Endothelial cell of umbilical vein (primary cell): ENCODE measurements around the gene FAM149B1. TPM values are rescaled to one million over a fixed set of nuclear protein-coding genes. Genes with fewer than 3 reads are reported as not detected.

ENCODE experiments used
- BruUV-seq: library from RNA; stranded (reverse); fragments of 400-500 nt; replicated peaks from 2 replicates; lab custom pipeline; 2021; lab: Mats Ljungman, UMichigan
- CTCF ChIA-PET: fragments of 300-600, 350-600 bp; sonication (Branson Sonifier 250); formaldehyde crosslinking; loops from one replicate; lab custom pipeline; 2021; ENCODE audit warnings: antibody characterized with exemption, inconsistent platforms; lab: Charles Lee
- POLR2A ChIA-PET: fragments of 300-600, 350-600 bp; sonication (Branson Sonifier 250); formaldehyde crosslinking; loops from one replicate; lab custom pipeline; 2021; ENCODE audit warnings: antibody characterized with exemption, inconsistent platforms; lab: Charles Lee
- DNase-seq: peaks from one replicate; pipeline ENCODE4 v3.0.0-alpha.2; 2011; ENCODE audit warnings: low read depth, low spot score
- FAIRE-seq: peaks from 2 replicates; lab custom pipeline; 2011; peaks lifted over from hg19 to GRCh38; lab: Jason Lieb, UNC
- H2AFZ ChIP-seq: 2 replicates; pipeline ENCODE4 v1.6.0; 2012; ENCODE audit warnings: low read depth, low read length, control low read depth, inconsistent platforms
- H3K27ac ChIP-seq: 2 replicates; pipeline ENCODE4 v1.5.1; 2011; ENCODE audit warnings: low read depth, mild to moderate bottlenecking, control low read depth, low read length, moderate library complexity; ENCODE audit not compliant: insufficient read depth
- H3K27me3 ChIP-seq, 2 experiments: 2 replicates each; pipeline versions ENCODE4 v1.6.0 to v1.6.1; 2011; ENCODE audit warnings: low read length in 2 of 2, mixed read lengths in 1 of 2; ENCODE audit not compliant: control insufficient read depth in 2 of 2, insufficient read depth in 2 of 2
- H3K36me3 ChIP-seq, 2 experiments: 2 replicates in 1 of 2; 3 replicates in 1 of 2; pipeline ENCODE4 v1.5.1; 2011; ENCODE audit warnings: low read length in 2 of 2, mild to moderate bottlenecking in 1 of 2, moderate library complexity in 1 of 2; ENCODE audit not compliant: control insufficient read depth in 2 of 2, insufficient read depth in 2 of 2; ENCODE audit errors: extremely low read depth in 1 of 2
- H3K4me1 ChIP-seq: 3 replicates; pipeline ENCODE4 v1.5.1; 2011; ENCODE audit warnings: mild to moderate bottlenecking, low read length; ENCODE audit not compliant: control insufficient read depth, insufficient read depth; ENCODE audit errors: extremely low read depth
- H3K4me2 ChIP-seq: 2 replicates; pipeline ENCODE4 v1.6.1; 2011; ENCODE audit warnings: low read length, control low read depth, mixed read lengths; ENCODE audit not compliant: insufficient read depth
- H3K4me3 ChIP-seq, 3 experiments: fragments of 200-600 bp in 1 of 3; sonication (generic), shearing (Covaris generic) in 1 of 3; replicated peaks in 1 of 3; 2 replicates each; pipeline ENCODE4 v1.5.1; 2011 to 2016; ENCODE audit warnings: control low read depth in 3 of 3, low read length in 3 of 3, mild to moderate bottlenecking in 2 of 3, inconsistent platforms in 1 of 3, low read depth in 1 of 3, moderate library complexity in 1 of 3; ENCODE audit not compliant: insufficient read depth in 1 of 3
- H3K79me2 ChIP-seq: 2 replicates; pipeline ENCODE4 v1.6.0; 2012; ENCODE audit warnings: low read length, inconsistent platforms; ENCODE audit not compliant: control insufficient read depth, insufficient read depth
- H3K9ac ChIP-seq: replicated peaks from 2 replicates; pipeline ENCODE3; 2011; ENCODE audit warnings: low read length, control low read depth; ENCODE audit not compliant: insufficient read depth; ENCODE audit errors: extremely low read depth
- H3K9me1 ChIP-seq: replicated peaks from 3 replicates; pipeline ENCODE4 v1.6.0; 2011; ENCODE audit warnings: mild to moderate bottlenecking, low read length; ENCODE audit not compliant: control insufficient read depth, insufficient read depth; ENCODE audit errors: extremely low read depth
- H3K9me3 ChIP-seq: replicated peaks from 2 replicates; pipeline ENCODE4 v1.5.1; 2012; ENCODE audit warnings: low read length, inconsistent platforms; ENCODE audit not compliant: control insufficient read depth, insufficient read depth
- H4K20me1 ChIP-seq: replicated peaks from 2 replicates; pipeline ENCODE3; 2011; ENCODE audit warnings: mild to moderate bottlenecking, low read length; ENCODE audit not compliant: control insufficient read depth, insufficient read depth; ENCODE audit errors: extremely low read depth
- EZH2 ChIP-seq: IDR thresholded peaks from 2 replicates; pipeline ENCODE4 v1.6.1; 2012; ENCODE audit warnings: borderline replicate concordance, low read depth, mild to moderate bottlenecking, moderate library complexity, low read length, inconsistent platforms; ENCODE audit not compliant: severe bottlenecking
- FOS ChIP-seq: IDR thresholded peaks from 2 replicates; pipeline ENCODE4 v1.6.1; 2011; ENCODE audit warnings: mild to moderate bottlenecking, low read length, moderate library complexity, borderline replicate concordance; ENCODE audit not compliant: insufficient read depth
- GATA2 ChIP-seq: IDR thresholded peaks from 2 replicates; pipeline ENCODE4 v1.7.0; 2011; ENCODE audit warnings: low read depth, mild to moderate bottlenecking, moderate library complexity, mixed read lengths, low read length; ENCODE audit not compliant: insufficient read length, insufficient read depth
- JUN ChIP-seq: IDR thresholded peaks from 2 replicates; pipeline ENCODE4 v1.6.1; 2011; ENCODE audit warnings: borderline replicate concordance, low read depth; ENCODE audit not compliant: insufficient read length, insufficient read depth
- MYC ChIP-seq: IDR thresholded peaks from one replicate; pipeline ENCODE4 v1.6.1; 2011; ENCODE audit warnings: mild to moderate bottlenecking, low read depth, low read length
- POLR2A ChIP-seq: IDR thresholded peaks from 2 replicates; pipeline ENCODE4 v1.6.1; 2012; ENCODE audit warnings: low read depth, mild to moderate bottlenecking, control low read depth, low read length
- POLR2AphosphoS5 ChIP-seq: IDR thresholded peaks from 2 replicates; pipeline ENCODE4 v1.6.1; 2012; ENCODE audit warnings: low read depth, mild to moderate bottlenecking, control low read depth, low read length, moderate library complexity; ENCODE audit not compliant: insufficient read depth
- dilution Hi-C: fragments of 300-500 bp; cut with MboI; formaldehyde crosslinking; loops from one replicate; pipeline ENCODE4 v1.15.0; 2019; ENCODE audit warnings: low sequenced_read_pairs; ENCODE audit not compliant: extremely low pct_ligation_motif_present
- intact Hi-C: fragments of 100-400 bp; cut with micrococcal nuclease; formaldehyde crosslinking; loops from one replicate; pipeline ENCODE4 v1.10.0; 2022
- polyA plus RNA-seq, 4 experiments: library from polyadenylated mRNA; depleted of rRNA in 3 of 4; stranded (reverse) in 3 of 4; unstranded in 1 of 4; fragments of >200 nt; gene quantifications; 2 replicates each; pipeline versions ENCODE4 v1.2.1 to v1.2.3, GENCODE V29; 2011 to 2012; ENCODE audit warnings: missing spikeins in 1 of 4
- total RNA-seq: library from RNA; stranded (reverse); gene quantifications from 2 replicates; pipeline ENCODE4 v1.2.3, GENCODE V29; 2021
- TF ChIP-seq, protein P1 (sequence below), 2 donors: IDR thresholded peaks; 1 replicate in 1 of 2; 2 replicates in 1 of 2; pipeline ENCODE4 v1.5.1; 2011; ENCODE audit warnings: low read length in 2 of 2, mild to moderate bottlenecking in 2 of 2, moderate library complexity in 2 of 2, control low read depth in 1 of 2, inconsistent platforms in 1 of 2, low read depth in 1 of 2; ENCODE audit not compliant: insufficient read depth in 1 of 2; ENCODE audit errors: extremely low read depth in 1 of 2
- TF ChIP-seq, protein P2 (sequence below): IDR thresholded peaks from 2 replicates; pipeline ENCODE4 v1.6.1; 2011; ENCODE audit not compliant: insufficient read depth, insufficient read length

FAM149B1 gene
- total and polyA plus RNA-seq, 2 donors (not counting 3 experiments of a cell fraction or from before 2014, with no cell fraction given), result 19.5 to 26.7 TPM

DNA sequence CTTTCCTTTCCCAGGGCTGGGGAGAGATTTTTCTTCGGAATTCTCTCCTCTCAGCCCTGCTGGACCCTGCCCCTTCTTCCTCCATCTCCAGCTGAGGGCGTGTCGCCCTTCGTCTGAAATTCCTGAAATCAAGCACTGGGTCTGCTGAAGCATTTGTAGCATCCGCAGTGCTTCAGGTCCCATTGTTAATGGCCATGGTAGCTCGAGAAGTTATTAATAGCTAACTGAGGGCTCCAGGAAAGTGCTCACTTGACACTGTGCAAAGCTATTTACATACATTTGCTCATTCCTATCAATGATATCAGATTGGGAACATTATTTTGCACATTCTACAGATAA lies 515 bp downstream of the FAM149B1 start:
- Histone ChIP-seq H4K20me1 (peaks cover 2% of the 10 kb centered on the region), H3K79me2 (peaks cover 40% of the 10 kb centered on the region), H3K9me3 (no peaks in the 10 kb centered on the region), H3K4me2 (peak overlapping the region; percentile 98), H3K9ac (peak overlapping the region; percentile 96), H3K27ac (peak overlapping the region; percentile 79), H3K27me3 (no peaks in the 10 kb centered on the region), H3K4me3 (peak overlapping the region; percentile 24 to 95 (median 81)), H3K9me1 (no peaks in the 10 kb centered on the region), H2AFZ (peak overlapping the region; percentile 79), H3K4me1 (peaks cover 9% of the 10 kb centered on the region), H3K36me3 (peaks cover 0 to 2% of the 10 kb centered on the region in 2 experiments)
- intact Hi-C loops, result loop anchor here (1.0 to 5.0 kb wide), 5 partner anchors 51 to 245 kb away; partner anchors contain the start of genes CFAP70, DNAJC9 and P4HA1
- DNase-seq (no peak), FAIRE-seq (no peak)
- dilution Hi-C loops, result no loop called here
- TSS peak; percentile 72 for BruUV-seq
- no peak for TF ChIP-seq EZH2
- TF ChIP-seq, protein P1, sequence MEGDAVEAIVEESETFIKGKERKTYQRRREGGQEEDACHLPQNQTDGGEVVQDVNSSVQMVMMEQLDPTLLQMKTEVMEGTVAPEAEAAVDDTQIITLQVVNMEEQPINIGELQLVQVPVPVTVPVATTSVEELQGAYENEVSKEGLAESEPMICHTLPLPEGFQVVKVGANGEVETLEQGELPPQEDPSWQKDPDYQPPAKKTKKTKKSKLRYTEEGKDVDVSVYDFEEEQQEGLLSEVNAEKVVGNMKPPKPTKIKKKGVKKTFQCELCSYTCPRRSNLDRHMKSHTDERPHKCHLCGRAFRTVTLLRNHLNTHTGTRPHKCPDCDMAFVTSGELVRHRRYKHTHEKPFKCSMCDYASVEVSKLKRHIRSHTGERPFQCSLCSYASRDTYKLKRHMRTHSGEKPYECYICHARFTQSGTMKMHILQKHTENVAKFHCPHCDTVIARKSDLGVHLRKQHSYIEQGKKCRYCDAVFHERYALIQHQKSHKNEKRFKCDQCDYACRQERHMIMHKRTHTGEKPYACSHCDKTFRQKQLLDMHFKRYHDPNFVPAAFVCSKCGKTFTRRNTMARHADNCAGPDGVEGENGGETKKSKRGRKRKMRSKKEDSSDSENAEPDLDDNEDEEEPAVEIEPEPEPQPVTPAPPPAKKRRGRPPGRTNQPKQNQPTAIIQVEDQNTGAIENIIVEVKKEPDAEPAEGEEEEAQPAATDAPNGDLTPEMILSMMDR (IDR thresholded peaks at IDR 0.05; ENCODE audit: extremely low read depth in 1 of 2, insufficient read depth in 1 of 2, low read depth in 1 of 2, low read length in 2 of 2), result no peak
- ChIA-PET POLR2A (interaction anchor here (0.7 to 1.2 kb wide), 3 partner anchors 72 to 91 kb away, joined by 3 to 4 read pairs (median 3); no protein-coding TSS in a partner anchor), CTCF (interaction anchor here (0.9 to 1.4 kb wide), 6 partner anchors 9 to 107 kb away, joined by 3 to 6 read pairs (median 4); no protein-coding TSS in a partner anchor)

DNA sequence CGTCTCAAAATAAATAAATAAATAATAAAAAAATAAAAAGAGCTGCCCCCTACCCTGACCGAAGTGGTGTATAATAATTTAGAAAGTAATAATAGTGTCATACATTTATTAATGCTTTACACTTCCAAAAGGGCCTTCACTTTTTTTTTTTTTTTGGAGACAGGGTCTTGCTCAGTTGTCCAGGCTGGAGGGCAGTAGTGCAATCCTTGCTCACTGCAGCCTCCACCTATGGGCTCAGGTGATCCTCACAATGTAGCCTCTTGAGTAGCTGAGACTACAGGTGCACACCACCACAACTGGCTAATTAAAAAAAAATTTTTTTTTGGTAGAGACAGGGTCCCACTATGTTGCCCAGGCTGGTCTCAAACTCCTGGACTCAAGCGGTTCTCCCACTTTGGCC lies 1.4 kb downstream of the FAM149B1 start:
- Histone ChIP-seq H3K27me3 (no peaks in the 10 kb centered on the region), H3K4me1 (peaks cover 16% of the 10 kb centered on the region), H2AFZ (no peak overlapping the region), H4K20me1 (no peaks in the 10 kb centered on the region), H3K9me3 (no peaks in the 10 kb centered on the region), H3K9me1 (no peaks in the 10 kb centered on the region), H3K79me2 (peaks cover 34% of the 10 kb centered on the region), H3K27ac (no peak overlapping the region), H3K4me3 (no peak overlapping the region), H3K36me3 (no peaks in the 10 kb centered on the region), H3K9ac (no peak overlapping the region), H3K4me2 (no peak overlapping the region)
- dilution Hi-C loops, result no loop called here
- no peak for DNase-seq
- ChIA-PET CTCF (interaction anchor here (0.7 to 2.2 kb wide), 4 partner anchors 10 to 242 kb away, joined by 3 to 12 read pairs (median 4); no protein-coding TSS in a partner anchor), POLR2A (no interaction called here)
- no TSS peak for BruUV-seq
- TF ChIP-seq, protein P2, sequence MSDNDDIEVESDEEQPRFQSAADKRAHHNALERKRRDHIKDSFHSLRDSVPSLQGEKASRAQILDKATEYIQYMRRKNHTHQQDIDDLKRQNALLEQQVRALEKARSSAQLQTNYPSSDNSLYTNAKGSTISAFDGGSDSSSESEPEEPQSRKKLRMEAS, result no peak
- TF ChIP-seq, protein P1 (IDR thresholded peaks at IDR 0.05; ENCODE audit: extremely low read depth in 1 of 2, insufficient read depth in 1 of 2, low read depth in 1 of 2, low read length in 2 of 2), result no peak
- TF ChIP-seq GATA2 (no peak), POLR2AphosphoS5 (no peak), JUN (no peak), EZH2 (no peak), POLR2A (no peak), FOS (no peak), MYC (no peak)
- FAIRE-seq, result no peak
- intact Hi-C loops, result loop anchor here (2.0 to 5.0 kb wide), 3 partner anchors 73 to 188 kb away; partner anchors contain the start of genes CFAP70, DNAJC9 and P4HA1
